Peyer's patch (tissue), 4 donors: Measurements from ENCODE around the gene REPS1. TPM values are rescaled to one million over a fixed set of nuclear protein-coding genes. Genes with fewer than 3 reads are reported as not detected.

ENCODE experiments used
- DNase-seq, 3 donors: peaks; one replicate each; pipeline ENCODE4 v3.0.0-alpha.2; 2017 to 2019
- H3K27ac ChIP-seq, 4 donors: fragments of 200-600 bp; sonication (generic); one replicate each; pipeline ENCODE4 v1.5.1; 2016 to 2019
- H3K27me3 ChIP-seq, 2 donors: fragments of 200-600 bp; sonication (generic); one replicate each; pipeline ENCODE4 v1.5.1; 2019
- H3K36me3 ChIP-seq, 3 donors: fragments of 200-600 bp; sonication (generic); one replicate each; pipeline ENCODE4 v1.5.1; 2016 to 2019
- H3K4me1 ChIP-seq, 4 donors: fragments of 200-600 bp; sonication (generic); one replicate each; pipeline ENCODE4 v1.5.1; 2016 to 2019
- H3K4me3 ChIP-seq, 4 donors: fragments of 200-600 bp; sonication (generic); 1 replicate in 3 of 4; 2 replicates in 1 of 4; pipeline ENCODE4 v1.5.1; 2016 to 2019; ENCODE audit warnings: mild to moderate bottlenecking in 1 of 4
- H3K9me3 ChIP-seq, 4 donors: fragments of 200-600 bp; sonication (generic); one replicate each; pipeline ENCODE4 v1.5.1; 2016 to 2019; ENCODE audit warnings: mild to moderate bottlenecking in 1 of 4
- CTCF ChIP-seq, 6 experiments: fragments of 450-650 bp in 4 of 6; fragments of 200-600 bp in 2 of 6; sonication (generic) in 1 of 6; IDR thresholded peaks; one replicate each; pipeline ENCODE4 v1.5.1; 2017 to 2019; ENCODE audit warnings: antibody characterized with exemption in 6 of 6, mild to moderate bottlenecking in 3 of 6, moderate library complexity in 1 of 6
- POLR2A ChIP-seq, 2 donors: fragments of 450-650 bp; IDR thresholded peaks; one replicate each; pipeline ENCODE4 v1.5.1; 2017; ENCODE audit warnings: antibody characterized with exemption in 2 of 2, mild to moderate bottlenecking in 2 of 2, moderate library complexity in 2 of 2
- total RNA-seq, 4 donors: library from RNA; depleted of rRNA; stranded (reverse); fragments of >200 nt; gene quantifications; one replicate each; pipeline ENCODE4 v1.1.0, GENCODE V29; 2016

REPS1 gene
- total RNA-seq, 4 donors from 2014 or later = 26.8 to 90.4 (median 61.5) TPM

GRCh38 chr6:139017227-139017626 lies 29.2 kb upstream of the REPS1 start:
- no peak overlapping the region for H3K27ac ChIP-seq
- H3K36me3 ChIP-seq = no peaks in the 10 kb centered on the region
- DNase-seq = no peak

GRCh38 chr6:139016337-139017213 lies 28.5 kb upstream of the REPS1 start:
- H3K9me3 ChIP-seq = no peaks in the 10 kb centered on the region
- H3K36me3 ChIP-seq = no peaks in the 10 kb centered on the region
- no peak overlapping the region for H3K4me3 ChIP-seq
- H3K4me1 ChIP-seq = peaks cover 0 to 5% (median 0%) of the 10 kb centered on the region in 4 donors
- no peak overlapping the region for H3K27ac ChIP-seq
- H3K27me3 ChIP-seq = no peaks in the 10 kb centered on the region
- no peak for DNase-seq
- TF ChIP-seq CTCF (IDR thresholded peaks at IDR 0.05) = no peak
- no peak for TF ChIP-seq POLR2A (IDR thresholded peaks at IDR 0.05)

More at GRCh38 chr6:139017227-139017626, 29.2 kb upstream of the REPS1 start:
- Histone ChIP-seq H3K27me3 (no peaks in the 10 kb centered on the region), H3K4me1 (peaks cover 0 to 5% (median 0%) of the 10 kb centered on the region in 4 donors), H3K9me3 (no peaks in the 10 kb centered on the region), H3K4me3 (no peak overlapping the region)
- TF ChIP-seq POLR2A (IDR thresholded peaks at IDR 0.05) (no peak), CTCF (IDR thresholded peaks at IDR 0.05) (no peak)

- DNase-seq = no peak
- no peak for TF ChIP-seq CTCF (IDR thresholded peaks at IDR 0.05)
- no peak for TF ChIP-seq POLR2A (IDR thresholded peaks at IDR 0.05)
- Histone ChIP-seq H3K4me1 (no peaks in the 10 kb centered on the region), H3K9me3 (no peaks in the 10 kb centered on the region), H3K36me3 (no peaks in the 10 kb centered on the region), H3K27me3 (no peaks in the 10 kb centered on the region), H3K27ac (no peak overlapping the region), H3K4me3 (no peak overlapping the region)
Measured at GRCh38 chr6:139014945-139015344, 26.9 kb upstream of the REPS1 start.

GRCh38 chr6:139013185-139013800 lies 25.2 kb upstream of the REPS1 start:
- Histone ChIP-seq H3K27me3 (no peaks in the 10 kb centered on the region), H3K9me3 (no peaks in the 10 kb centered on the region), H3K4me3 (no peak overlapping the region), H3K36me3 (no peaks in the 10 kb centered on the region), H3K27ac (no peak overlapping the region), H3K4me1 (no peaks in the 10 kb centered on the region)
- TF ChIP-seq CTCF (IDR thresholded peaks at IDR 0.05) (no peak), POLR2A (IDR thresholded peaks at IDR 0.05) (no peak)
- DNase-seq = no peak

GRCh38 chr6:139011980-139012379 lies 23.9 kb upstream of the REPS1 start:
- Histone ChIP-seq H3K9me3 (no peaks in the 10 kb centered on the region), H3K36me3 (no peaks in the 10 kb centered on the region), H3K4me3 (no peak overlapping the region), H3K27me3 (no peaks in the 10 kb centered on the region), H3K4me1 (no peaks in the 10 kb centered on the region), H3K27ac (no peak overlapping the region)
- TF ChIP-seq CTCF (IDR thresholded peaks at IDR 0.05) (no peak), POLR2A (IDR thresholded peaks at IDR 0.05) (no peak)
- no peak for DNase-seq
